Measurements from ENCODE around the gene CEP170B.
A peak's percentile ranks its signal among the peaks of the same experiment; 100 is the strongest.

Gene CEP170B

GRCh38 chr14:104868060-104868740, 3.1 kb downstream of the CEP170B start:
- no peak for DNase-seq (ENCODE audit: low spot score)

- DNase-seq (ENCODE audit: low spot score) = no peak
Measured at GRCh38 chr14:104868811-104869572, 3.9 kb downstream of the CEP170B start.

GRCh38 chr14:104869669-104870367, 4.8 kb downstream of the CEP170B start:
- no peak for DNase-seq (ENCODE audit: low spot score)

- DNase-seq (ENCODE audit: low spot score) = no peak
Measured at GRCh38 chr14:104870368-104871144, 5.5 kb downstream of the CEP170B start.

- no peak for DNase-seq (ENCODE audit: low spot score)
Measured at GRCh38 chr14:104871145-104871655, 6.1 kb downstream of the CEP170B start.

GRCh38 chr14:104871656-104872468, 6.8 kb downstream of the CEP170B start:
- no peak for DNase-seq (ENCODE audit: low spot score)

- no peak for DNase-seq (ENCODE audit: low spot score)
Measured at GRCh38 chr14:104872469-104873341, 7.6 kb downstream of the CEP170B start.

GRCh38 chr14:104873380-104874055, 8.4 kb downstream of the CEP170B start:
- no peak for DNase-seq (ENCODE audit: low spot score)

GRCh38 chr14:104874110-104874531, 9.1 kb downstream of the CEP170B start:
- DNase-seq (ENCODE audit: low spot score) = no peak

- no peak for DNase-seq (ENCODE audit: low spot score)
Measured at GRCh38 chr14:104874571-104875411, 9.7 kb downstream of the CEP170B start.

GRCh38 chr14:104875412-104875751, 10.3 kb downstream of the CEP170B start:
- DNase-seq (ENCODE audit: low spot score) = no peak

- no peak for DNase-seq (ENCODE audit: low spot score)
Measured at GRCh38 chr14:104875811-104876210, 10.7 kb downstream of the CEP170B start.

- DNase-seq (ENCODE audit: low spot score) = peak; percentile 1
Measured at GRCh38 chr14:104876251-104876699, 11.2 kb downstream of the CEP170B start.

GRCh38 chr14:104877066-104877805, 12.2 kb downstream of the CEP170B start:
- DNase-seq (ENCODE audit: low spot score) = no peak

GRCh38 chr14:104877806-104878550, 12.9 kb downstream of the CEP170B start:
- no peak for DNase-seq (ENCODE audit: low spot score)

GRCh38 chr14:104878582-104878981, 13.5 kb downstream of the CEP170B start:
- DNase-seq (ENCODE audit: low spot score) = no peak
